GM18870 (cell line): Measurements from ENCODE around the gene SGPP1.
"Not testable (repeated sequence)": the region's sequence is repeated elsewhere in the genome, so short reads cannot be mapped to it uniquely, and the experiment has no call there.

Experiments used
- ATAC-seq: cut with Tn5 transposase; IDR thresholded peaks from one replicate; pipeline ENCODE4 v1.9.1; 2021; ENCODE audit warnings: moderate library complexity; ENCODE audit not compliant: unreplicated experiment

Gene SGPP1

DNA sequence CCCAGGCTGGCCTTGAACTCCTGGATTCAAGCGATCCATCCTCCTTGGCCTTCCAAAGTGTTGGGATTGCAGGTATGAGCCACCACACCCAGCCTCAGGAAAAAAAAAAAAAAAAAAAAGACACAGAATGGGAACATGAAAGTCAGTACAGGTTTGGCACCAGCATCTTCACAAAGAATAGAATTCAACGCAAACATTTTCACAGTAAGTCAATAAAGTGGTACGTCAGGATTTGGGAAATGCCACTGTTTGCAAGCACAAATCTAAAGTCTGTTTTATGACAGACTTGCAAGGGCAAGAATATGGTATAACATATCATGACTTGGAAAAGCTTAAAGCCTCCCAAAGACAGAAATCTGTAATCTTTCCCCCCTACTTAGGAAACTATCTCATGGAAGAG lies 51.2 kb downstream of the SGPP1 start:
- no peak for ATAC-seq

GRCh38 chr14:63673886-63674497 lies 53.9 kb downstream of the SGPP1 start:
- no peak for ATAC-seq

- ATAC-seq, result no peak
Measured at GRCh38 chr14:63673255-63673654, 54.6 kb downstream of the SGPP1 start.

DNA sequence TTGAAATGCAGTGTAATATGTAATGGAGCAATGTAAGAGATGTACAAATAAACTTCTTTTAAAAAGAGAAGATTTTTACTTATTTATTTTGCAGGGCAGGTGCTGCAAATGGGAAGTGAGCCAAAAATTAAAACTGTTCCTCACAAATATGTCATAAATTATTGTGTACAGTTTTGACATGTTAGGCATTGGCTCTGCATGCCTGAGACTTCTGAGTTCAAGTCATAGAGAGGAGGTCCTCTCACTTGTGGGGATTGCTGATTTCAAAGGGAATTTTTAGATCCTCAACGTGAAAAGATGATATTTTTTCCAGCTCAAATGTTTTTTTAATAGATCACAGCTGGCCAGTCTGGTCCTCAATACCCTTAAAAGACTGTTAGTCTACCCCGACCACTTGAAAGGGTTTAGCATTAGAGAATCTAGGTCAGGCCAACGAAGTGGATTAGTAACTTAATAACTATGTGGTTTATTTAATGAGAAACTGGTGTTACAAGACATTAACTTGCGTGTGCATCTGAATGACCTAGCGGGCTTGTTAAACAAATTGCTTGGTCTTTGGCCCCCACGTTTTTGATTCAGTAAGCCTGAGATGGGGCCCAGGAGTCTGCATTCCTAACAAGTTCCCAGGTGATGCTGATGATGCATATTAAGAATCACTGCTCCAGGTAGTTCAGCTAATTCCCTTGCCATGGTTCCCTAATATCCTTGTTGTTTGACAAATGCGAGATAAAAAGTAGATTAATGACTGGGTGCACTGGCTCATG lies 55.3 kb downstream of the SGPP1 start:
- ATAC-seq, result peak; percentile 78

GRCh38 chr14:63671987-63672386 lies 55.9 kb downstream of the SGPP1 start:
- peak; percentile 3 for ATAC-seq

- ATAC-seq, result no peak
Measured at GRCh38 chr14:63670692-63671091, 57.2 kb downstream of the SGPP1 start.

DNA sequence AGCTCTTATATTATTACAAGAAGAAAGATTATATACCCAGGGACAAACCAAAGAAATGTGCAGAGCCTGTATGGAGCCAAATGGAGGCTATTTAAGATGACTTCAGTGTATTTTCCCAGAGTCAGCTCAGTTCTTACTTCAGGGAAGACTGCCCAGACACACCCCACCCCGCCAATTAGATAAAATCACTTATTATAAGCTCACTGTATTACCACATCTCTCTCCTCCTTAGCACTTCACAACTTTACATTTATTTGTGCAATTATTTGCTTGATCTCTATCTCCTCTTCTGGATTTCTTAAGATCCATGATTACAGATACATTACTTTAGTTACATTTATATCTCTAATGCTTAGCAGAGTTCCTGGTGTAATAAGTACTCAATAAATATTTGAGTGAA lies 61.5 kb downstream of the SGPP1 start:
- no peak for ATAC-seq

- no peak for ATAC-seq
Measured at GRCh38 chr14:63663428-63664341, 64.2 kb downstream of the SGPP1 start.

DNA sequence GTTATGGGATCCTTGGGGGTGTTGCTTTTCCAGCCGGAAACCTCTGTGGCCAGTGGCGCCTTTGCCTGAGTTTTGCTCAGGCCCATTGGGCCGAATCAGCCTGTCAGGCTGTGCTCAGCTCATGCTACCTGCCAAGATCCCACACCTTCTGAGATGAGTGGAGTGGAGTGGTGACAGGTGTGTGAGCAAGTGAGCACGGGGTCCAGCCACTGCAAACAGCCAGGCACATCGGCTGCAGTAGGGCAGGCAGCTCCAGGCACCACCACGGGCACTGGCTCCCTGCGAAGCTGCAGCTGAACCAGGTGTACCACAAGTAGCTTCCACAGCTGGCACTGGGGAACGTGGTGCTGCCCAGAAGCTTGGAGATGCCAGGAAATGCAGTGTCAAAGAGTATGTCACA lies 65.1 kb downstream of the SGPP1 start:
- no peak for ATAC-seq

- not testable (repeated sequence) for ATAC-seq
Measured at GRCh38 chr14:63661881-63662280, 66.0 kb downstream of the SGPP1 start.

DNA sequence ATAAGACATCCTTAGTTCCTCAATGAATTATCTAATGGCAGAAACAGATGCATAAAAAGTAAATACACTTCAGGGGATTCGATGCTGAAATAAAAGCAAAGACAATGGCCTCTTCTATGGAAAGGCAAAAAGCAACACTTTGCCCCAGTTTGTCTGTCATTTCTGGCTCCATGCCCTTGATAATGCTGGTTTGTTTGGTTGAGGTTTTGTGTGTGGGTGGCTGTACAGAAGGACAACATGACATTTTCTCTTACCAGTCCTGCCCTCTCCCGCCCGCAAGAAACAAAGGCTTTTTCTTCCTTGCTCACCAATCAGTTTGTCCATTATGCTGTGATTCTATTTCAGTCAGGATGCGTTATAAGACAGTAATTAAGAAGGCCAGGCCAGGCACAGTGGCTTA lies 68.1 kb downstream of the SGPP1 start:
- no peak for ATAC-seq

DNA sequence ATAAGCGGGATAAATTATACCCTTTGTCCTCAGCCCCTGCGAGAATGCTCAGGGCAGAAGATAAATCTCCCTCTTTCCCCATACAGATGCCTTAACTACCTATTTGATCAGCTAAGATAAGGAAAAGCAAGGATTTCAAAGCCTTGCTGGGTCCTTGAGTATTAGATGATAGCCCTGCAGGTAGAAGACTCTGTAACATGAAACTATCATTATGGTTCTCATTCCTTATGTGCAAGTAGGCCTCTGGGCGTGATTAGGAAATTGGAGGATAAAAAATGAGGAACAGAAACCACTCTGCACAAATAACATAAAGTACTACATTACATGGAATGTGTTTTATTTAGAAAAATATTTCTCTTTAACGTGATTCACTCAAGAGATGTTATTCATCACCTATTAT lies 71.7 kb downstream of the SGPP1 start:
- ATAC-seq, result no peak

DNA sequence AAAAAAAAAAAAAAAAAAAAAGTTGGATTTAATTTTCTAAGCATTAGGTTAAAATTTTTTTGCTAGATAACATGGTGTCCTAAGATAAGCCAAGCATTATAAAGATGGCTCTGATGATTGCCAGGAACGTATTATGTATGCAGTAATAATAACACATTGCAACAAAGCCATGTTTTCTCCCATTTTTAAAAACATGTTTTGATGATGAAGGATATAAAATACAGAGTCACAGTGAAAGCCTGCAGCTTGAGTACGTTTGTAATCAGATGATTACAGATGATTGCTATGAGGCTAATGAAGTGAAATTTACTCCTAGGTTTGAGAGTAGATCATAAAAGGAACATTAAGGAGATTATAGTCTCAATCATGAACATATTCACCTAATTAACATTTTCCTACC lies 72.9 kb downstream of the SGPP1 start:
- no peak for ATAC-seq

GRCh38 chr14:63654346-63654745 lies 73.5 kb downstream of the SGPP1 start:
- ATAC-seq, result no peak

- no peak for ATAC-seq
Measured at GRCh38 chr14:63652406-63652805, 75.5 kb downstream of the SGPP1 start.

GRCh38 chr14:63650256-63650952 lies 77.5 kb downstream of the SGPP1 start:
- ATAC-seq, result no peak

- ATAC-seq, result no peak
Measured at GRCh38 chr14:63647696-63648410, 80.0 kb downstream of the SGPP1 start.

DNA sequence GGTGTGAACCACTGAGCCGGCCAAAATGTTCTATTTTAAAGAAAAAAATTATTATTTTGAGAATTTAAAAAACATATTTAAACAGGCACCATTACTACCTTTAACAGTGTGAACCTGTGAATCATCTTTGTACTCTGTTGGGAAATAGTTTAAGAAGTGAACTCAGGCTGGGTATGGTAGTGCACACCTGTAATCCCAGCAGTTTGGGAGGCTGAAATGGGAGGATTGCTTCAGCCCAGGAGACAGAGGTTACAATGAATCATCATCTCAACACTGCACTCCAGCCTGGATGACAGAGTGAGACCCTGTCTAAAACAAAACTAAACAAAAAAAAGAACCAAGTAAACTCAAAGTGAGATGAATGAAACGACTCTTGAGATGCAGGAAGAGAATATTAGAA lies 83.1 kb downstream of the SGPP1 start:
- no peak for ATAC-seq

- ATAC-seq, result no peak
Measured at GRCh38 chr14:63642656-63643382, 85.0 kb downstream of the SGPP1 start.

DNA sequence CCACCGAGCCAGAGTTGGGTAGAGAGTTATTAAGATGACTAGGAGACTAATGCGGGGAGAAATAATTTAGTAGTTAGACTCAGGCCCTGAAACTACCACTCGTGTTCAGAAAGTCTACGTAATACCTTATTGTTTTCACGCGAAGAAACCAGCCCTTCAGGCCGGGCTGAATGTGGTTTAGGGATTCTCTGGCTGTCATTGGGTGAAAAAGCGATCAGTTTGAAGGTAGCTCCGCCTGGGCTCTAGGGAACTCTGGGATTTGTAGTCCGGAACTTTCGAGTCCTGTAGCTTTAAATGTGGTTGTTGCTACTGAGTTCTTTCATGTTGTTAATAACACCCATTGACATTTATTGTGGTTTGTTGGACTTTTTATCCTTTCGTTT lies 85.6 kb downstream of the SGPP1 start:
- ATAC-seq, result peak; percentile 60
